ENCODE measurements around the gene E2F1.

DNA sequence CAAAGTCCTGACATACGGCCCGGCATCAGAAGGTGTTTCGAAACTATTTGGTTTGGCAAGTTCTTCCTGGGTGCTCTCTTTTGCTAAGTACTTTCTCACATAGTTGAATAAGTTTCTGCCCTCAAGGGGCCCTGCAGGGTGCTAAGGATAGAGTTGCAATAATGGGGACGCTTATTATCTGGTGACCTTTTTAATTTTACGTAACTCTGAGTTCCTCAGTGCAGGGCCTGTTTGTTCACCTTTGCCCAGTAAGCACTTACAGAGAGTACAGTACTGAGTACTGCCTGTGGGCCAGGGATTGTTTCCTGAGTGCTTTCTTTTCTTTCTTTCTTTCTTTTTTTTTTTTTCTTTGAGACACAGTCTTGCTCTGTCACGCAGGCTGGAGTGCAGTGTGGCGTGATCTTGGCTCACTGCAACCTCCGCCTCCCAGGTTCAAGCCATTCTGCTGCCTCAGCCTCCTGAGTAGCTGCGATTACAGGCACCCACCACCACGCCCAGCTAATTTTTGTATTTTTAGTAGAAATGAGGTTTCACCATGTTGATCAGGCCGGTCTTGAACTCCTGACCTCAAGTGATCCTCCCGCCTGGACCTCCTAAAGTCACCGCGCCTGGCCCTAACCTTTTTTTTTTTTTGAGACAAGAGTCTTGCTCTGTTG lies 38.4 kb upstream of the E2F1 start:
- TF ChIP-seq POLR2A (IDR thresholded peaks at IDR 0.05; ENCODE audit: extremely low read depth, insufficient read length) (no peak), CTCF (IDR thresholded peaks at IDR 0.05; ENCODE audit: low read depth, low read length) (no peak), MYC (IDR thresholded peaks at IDR 0.05; ENCODE audit: low read depth, low read length) (no peak)
- TF ChIP-seq, protein P1, sequence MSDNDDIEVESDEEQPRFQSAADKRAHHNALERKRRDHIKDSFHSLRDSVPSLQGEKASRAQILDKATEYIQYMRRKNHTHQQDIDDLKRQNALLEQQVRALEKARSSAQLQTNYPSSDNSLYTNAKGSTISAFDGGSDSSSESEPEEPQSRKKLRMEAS (IDR thresholded peaks at IDR 0.05; ENCODE audit: low read depth, low read length): no peak

All from NB4 (cell line).